NK-92 treated with Interleukin-12 subunit alpha and Interleukin-12 subunit beta, amount 100 ng/mL, for 24 hours (cell line): ENCODE measurements around the gene EPN2.

Source experiments
- DNase-seq: peaks from one replicate; lab custom pipeline; 2025; lab: John Stamatoyannopoulos, UW

The EPN2 gene

DNA sequence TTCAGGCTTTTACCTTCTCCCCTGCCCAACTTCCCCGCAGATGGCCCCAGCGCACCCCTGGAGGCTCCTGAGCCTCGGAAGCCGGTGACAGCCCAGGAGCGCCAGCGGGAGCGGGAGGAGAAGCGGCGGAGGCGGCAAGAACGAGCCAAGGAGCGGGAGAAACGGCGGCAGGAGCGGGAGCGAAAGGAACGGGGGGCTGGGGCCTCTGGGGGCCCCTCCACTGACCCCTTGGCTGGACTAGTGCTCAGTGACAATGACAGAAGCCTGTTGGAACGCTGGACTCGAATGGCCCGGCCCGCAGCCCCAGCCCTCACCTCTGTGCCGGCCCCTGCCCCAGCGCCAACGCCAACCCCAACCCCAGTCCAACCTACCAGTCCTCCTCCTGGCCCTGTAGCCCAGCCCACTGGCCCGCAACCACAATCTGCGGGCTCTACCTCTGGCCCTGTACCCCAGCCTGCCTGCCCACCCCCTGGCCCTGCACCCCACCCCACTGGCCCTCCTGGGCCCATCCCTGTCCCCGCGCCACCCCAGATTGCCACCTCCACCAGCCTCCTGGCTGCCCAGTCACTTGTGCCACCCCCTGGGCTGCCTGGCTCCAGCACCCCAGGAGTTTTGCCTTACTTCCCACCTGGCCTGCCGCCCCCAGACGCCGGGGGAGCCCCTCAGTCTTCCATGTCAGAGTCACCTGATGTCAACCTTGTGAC, 144.7 kb downstream of the EPN2 start:
- no peak for DNase-seq

- DNase-seq: no peak
Measured at GRCh38 chr17:19382531-19383444, 145.6 kb downstream of the EPN2 start.

- DNase-seq: no peak
Measured at GRCh38 chr17:19383681-19384470, 146.7 kb downstream of the EPN2 start.

DNA sequence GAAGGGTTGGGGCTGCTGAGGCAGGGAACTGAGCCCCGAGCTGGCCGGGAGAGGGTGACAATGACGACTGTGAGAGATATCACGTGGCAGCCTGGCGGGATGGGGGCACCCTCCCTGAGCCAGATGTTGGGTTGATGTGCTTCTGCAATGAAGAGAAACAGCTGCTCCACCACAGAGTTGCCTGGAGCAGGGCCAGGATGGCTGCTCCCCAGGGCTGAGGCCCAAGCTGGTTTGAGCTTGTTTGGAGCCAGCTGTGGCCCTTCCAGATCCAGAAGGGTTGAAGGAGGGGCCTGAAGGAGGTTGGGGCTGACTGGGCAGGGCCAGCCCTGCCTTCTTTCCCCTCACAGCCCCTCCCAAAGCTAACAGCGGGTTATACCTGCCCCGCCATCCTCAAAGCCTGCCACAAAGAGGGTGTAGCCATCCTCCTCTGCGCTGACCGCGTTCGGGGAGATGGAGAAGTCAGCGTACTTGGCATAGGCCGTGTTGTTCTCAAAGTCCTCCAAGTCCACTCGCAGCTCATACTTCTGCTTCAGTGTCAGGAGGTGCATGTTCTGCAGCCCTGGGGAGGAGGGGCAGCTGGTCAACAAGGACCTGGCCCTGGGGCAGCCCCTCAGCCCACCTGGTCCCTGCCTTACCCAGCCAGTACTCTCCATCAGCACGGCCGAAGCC, 147.7 kb downstream of the EPN2 start:
- DNase-seq: no peak

DNA sequence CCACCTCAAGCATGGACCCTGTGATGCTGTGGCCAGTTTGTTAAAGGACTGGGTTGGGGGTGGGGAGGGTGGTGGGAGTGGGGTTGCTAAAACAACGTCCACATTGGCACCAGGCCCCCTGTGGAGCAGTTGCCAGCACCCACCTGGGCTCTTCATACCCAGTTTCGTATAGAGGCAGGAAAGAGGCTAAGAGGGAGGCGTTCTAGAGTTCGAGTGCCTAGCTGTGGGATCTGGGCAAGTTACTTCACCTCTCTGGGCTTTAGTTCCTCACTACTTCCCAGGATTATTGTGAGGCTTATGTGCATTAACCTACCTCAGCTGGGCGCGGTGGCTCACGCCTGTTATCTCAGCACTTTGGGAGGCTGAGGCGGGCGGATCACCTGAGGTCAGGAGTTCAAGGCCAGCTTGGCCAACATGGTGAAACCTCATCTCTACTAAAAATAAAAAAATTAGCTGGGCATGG, 148.4 kb downstream of the EPN2 start:
- DNase-seq: no peak
